Embryonic facial prominence (tissue), 1 donor: ENCODE results near the gene GABARAP.

Source experiments
- DNase-seq: peaks from one replicate; pipeline ENCODE4 v3.0.0-alpha.2; 2016; ENCODE audit errors: extremely low spot score

GABARAP gene

DNA sequence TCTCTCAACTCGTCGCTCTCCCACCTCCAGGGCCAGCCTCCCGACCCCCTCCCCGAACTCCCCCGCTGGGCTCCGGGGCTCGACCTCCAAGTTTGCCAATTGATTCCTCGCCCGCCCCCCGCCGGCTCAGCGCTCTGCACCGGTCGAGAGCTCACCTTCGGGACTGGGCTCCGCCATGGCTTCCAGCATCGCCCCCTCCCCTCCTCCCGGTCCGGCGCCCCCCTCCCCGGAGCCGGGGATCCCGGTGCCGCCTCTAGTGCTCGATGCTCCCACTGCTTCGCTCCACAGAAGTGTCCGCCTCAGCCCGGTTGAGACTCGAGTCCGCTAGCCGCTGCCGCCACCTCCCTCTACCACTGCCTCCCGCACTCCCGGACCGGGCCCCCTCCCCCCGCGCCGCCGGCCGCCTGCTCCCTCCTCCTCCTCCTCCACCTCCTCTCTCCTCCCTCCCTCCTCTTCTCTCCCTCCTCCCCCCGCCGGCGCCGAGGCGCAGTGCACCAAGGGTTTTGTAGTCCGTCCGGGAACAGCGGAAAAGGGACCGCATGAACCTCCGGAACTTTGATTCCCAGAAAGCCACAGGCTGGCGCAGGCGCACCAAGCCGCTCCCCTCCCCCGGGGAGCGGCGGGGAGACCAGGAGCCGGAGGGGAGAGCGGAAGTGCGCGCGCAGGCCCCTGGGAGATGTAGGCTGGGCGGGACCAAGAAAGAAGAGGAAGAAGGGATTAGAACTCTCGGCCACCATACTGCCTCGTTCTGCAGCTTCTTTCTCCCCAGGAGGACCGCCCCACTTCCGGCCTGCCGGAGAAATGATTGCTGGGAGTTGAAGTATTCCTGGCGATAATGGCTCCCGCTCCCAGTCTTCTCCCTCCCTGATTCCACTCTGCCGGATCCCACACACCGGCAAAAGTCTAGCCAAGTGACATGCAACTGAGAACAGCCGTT lies 2.9 kb downstream of the GABARAP start, which contains the start of gene PHF23:
Gene PHF23 (minus strand): TSS at position 367 of the 937 bp plus-strand sequence. CDS start 178 bp downstream, at position 189.
- peak; percentile 99 for DNase-seq

DNA sequence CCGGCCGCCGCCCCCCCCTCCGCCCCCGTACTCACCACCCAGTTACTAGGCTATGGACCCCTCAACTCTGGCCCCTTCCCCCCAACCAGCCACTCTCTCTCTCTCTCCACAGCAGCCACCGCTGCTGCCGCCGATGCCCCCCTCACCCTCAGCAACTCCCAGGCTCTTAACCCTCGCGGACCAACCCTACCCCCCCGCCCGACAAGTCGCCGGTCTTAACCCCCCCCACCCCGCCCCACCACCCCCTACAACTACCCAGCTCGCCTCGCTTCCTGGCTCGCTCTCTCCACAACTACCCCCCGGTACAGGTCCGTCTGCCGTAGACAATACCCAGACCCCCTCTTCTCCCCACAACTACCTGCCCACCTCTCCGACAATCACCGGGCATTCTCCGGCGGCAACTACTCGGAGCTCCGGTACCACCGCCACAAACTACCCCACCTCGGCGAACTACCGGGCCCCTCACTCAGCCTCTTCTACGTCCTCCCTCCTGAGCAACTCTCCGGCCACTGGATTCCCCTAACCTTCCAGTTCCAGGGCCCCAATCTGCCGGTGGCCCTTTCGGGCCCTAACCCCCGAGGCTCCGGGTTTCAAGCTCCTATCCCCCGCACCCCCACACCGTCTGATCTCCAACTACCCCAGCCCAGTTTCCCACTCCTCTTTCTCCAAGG lies 3.7 kb downstream of the GABARAP start:
- no peak for DNase-seq

DNA sequence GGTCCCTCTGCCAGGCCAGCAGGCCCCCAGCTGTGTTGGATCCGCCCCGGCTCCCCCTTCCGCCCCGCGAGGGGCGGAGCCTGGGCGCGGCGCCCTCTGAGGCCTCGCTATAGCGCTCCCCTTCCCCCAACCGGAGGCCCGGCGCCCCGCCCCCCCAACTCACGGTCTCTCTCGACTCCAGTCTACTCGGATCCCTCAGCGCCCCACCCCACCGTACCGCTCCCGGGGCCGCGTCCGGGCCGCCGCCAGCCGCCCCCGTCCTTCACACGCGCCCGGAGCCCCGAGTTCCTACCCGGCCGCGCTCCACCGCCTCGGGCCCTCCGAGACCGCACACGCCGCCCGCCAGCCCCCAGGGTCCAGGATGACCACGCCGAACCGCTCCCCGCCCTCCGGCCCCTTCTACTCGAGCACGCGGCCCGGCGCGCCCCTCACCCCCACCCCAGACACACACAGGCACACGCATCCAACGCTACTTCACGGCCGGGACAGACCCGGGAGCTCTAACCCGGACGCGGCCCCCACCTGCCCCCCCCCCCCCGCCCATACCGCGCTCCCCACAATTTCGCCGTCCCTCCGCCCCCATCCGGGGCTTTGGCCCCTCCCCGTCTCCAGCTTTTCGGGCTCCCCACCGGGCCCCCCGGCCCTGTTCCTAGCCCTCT lies 4.4 kb downstream of the GABARAP start:
- no peak for DNase-seq

DNA sequence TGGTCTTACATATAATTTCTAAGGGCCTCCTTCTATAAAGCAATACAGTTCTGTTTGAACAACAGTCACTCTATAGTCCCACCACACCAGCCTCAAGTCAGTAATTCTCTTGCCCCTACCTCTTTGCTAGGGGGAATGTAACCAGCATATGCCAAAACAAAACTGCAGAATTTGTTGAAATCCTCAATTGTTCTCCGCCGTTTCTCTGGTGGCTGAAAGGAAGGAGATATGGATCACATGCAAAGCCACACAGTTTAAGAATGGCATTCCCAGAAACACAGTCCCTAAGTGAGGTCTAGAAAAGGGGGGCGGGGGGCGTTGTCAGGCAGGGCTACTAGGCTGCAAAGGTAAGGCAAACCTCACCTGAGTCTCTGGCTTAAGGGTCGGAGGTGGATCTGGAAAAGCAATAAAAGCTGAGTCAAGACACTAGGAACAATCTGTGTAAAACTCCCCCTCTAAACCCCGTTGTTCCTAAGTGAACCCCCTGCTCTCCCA lies 4.9 kb downstream of the GABARAP start:
- no peak for DNase-seq

DNA sequence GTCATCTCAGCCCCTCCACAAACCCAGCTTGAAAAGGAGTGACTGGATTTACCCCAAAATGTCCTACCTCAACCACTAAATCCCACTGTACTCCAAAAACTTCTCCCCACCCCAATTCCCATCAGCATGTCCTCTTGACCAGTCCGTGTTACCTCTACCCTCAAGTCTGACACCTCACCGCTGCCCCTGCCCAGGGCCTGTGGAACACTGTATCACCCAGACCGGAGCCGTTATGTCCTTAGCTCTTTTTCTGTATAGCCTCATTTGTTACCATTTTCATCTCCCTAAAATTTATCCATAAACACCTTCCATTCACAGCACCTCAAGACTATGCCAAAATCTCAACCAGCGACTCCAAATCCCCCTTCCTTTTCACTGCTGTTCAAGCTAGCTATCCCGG lies 5.4 kb downstream of the GABARAP start:
- no peak for DNase-seq

DNA sequence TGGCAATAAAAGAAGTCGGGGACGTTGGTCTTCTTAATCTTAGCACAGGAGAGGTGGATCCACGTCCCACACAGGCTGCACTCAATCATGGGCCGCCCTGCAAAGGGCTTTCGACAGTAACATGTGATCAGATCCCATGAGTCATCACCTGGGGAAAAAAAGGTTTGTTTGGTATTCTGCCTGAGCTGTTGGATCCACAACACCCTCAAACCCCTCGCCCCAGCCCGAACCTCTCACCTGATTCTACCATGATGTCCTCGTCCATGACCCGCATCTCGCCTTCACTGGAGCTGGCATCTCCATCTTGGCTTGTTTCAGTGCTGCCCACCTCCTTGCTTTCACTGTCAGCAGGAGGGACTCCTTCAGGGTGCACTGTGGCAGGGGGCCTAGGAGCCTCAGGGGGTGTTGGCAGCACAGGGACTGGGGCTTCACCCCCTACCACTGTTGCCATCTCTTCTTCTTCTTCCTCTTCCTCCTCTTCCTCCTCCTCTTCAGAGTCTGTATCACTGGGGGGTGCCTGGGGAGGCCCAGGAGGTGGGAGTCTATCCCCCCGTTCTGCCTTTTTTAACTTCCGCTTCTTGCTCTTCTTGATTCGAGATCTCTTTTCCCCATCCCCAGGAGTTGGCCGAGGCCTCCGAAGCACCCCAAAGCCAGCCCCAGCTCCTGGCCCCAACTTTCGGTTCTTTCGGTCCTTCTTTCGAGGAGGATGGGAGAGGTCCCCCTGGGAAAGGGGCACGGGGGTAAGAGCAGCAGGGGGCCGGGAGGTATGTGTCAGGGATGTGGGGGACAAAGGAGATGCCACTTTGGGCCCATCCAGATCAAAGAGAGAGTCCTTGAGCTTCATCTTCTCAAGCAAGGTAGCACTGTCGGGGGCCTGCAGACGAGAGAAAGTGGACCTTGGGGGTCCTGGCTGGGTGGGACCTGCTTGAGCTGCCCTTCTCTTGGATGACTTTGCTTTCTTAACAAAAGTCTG lies 6.3 kb downstream of the GABARAP start:
- no peak for DNase-seq

DNA sequence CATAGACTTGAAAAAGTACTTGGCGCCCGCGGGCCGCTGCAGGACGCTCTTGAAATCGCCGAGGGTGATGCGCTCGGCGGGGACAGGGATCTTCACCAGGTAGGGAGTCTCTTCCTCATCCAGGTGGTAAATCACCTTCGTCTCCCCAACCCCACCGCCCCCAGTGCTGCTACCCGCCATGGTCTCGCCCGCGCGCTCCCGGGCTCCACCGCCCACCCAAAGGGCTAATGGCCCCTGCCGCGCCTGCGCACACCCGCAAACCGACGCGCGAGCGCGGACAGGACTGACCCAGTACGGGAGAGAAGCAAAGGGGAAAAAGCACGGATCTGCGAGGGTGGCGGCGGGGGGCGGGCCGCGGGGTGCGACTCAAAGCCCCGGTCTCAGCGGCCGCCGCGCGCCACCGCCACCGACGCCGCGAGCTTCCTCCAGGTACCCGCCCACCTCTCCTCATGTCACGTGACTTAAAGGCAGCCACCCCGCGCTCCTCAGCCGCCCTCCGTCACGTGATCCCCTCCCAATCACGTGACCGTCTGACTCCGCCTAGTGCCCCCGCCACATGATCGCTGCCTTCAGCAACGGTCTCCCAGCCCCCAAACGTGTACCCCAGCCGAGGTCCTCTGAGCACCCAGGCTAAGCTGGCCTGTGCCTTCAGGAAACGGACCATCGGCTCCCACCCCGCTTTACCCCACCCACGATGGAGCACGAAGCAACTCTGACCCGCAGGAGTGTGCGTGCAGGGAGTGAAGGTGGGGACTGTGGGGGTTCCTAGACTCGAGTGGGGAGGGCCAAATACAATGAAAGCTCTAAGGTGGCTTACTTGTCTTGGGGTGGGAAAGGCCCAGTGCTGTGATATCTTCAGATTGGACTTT lies 7.9 kb downstream of the GABARAP start, which contains the start of gene DVL2:
Gene DVL2 (minus strand): TSS at position 435 of the 869 bp plus-strand sequence. CDS start 255 bp downstream, at position 180.
- DNase-seq: peak; percentile 97

DNA sequence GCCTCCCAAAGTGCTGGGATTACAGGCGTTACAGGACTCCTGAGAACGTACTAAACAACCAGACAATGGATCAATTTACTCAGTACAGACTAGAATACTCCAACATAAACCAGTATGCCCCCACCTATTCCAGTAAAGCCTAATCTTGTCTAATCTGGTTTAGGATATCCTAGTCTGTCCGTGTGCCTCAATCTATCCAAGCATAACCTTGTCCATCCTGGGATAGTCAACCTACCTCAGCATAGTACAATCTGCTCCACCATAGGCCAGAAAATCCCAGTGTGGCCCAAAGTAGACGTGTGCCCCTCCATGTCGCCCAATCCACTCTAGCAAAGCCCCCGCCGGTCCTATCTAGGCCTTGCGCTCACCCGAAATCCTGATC lies 8.6 kb downstream of the GABARAP start:
- no peak for DNase-seq

DNA sequence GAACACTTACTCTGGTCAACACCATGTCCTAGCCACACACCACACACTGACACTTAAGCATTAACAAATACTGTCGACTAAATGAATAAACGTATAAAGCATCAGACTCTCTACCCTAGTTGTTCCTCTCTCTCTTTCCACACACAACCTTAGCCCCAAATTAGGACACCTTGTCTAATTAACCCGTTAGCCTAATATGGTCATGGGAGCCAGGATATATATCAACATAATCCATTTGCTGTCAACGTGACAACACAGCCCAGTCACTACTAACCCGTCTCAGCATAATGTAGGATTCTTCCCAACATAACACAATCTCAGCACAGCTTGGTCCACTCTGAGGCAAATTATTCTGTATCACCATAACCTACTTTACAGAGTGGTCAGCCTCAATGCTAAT lies 10.1 kb downstream of the GABARAP start:
- DNase-seq: no peak

DNA sequence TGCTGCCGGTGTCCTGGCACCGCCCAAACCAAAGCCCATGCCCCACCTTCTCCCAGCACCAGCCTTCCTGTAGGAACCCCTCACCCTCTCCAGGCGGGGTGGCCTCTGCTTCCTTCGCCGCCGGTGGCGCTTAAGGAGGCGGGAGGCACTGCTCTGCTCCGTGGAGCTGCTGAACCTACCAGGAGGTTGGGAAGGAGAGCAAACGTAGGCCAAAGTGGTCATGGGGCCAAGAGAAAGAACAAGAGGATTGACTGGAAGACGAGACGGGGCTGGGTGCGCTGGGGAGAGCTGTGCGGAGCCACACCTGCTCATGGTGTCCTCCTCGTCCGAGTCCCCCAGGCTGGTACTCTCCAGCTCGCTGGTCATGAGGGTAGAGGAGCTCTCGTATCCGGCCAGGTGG lies 12.7 kb downstream of the GABARAP start:
- no peak for DNase-seq

DNA sequence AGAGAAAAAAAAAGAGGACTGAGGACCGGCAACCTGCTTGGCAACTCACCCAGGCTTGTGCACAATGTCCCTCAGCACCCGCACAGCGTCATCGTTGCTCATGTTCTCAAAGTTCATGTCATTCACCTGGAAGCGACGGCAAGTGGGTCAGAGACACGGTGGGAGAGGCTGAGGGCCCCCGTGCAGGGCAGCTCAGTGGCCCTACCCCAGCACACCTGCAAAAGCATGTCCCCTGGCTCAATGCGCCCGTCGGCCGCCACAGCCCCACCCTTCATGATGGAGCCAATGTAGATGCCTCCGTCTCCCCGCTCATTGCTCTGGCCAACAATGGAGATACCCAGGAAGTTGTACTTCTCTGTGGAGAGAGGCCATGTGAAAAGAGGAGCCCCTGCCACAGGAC lies 13.3 kb downstream of the GABARAP start:
- no peak for DNase-seq

DNA sequence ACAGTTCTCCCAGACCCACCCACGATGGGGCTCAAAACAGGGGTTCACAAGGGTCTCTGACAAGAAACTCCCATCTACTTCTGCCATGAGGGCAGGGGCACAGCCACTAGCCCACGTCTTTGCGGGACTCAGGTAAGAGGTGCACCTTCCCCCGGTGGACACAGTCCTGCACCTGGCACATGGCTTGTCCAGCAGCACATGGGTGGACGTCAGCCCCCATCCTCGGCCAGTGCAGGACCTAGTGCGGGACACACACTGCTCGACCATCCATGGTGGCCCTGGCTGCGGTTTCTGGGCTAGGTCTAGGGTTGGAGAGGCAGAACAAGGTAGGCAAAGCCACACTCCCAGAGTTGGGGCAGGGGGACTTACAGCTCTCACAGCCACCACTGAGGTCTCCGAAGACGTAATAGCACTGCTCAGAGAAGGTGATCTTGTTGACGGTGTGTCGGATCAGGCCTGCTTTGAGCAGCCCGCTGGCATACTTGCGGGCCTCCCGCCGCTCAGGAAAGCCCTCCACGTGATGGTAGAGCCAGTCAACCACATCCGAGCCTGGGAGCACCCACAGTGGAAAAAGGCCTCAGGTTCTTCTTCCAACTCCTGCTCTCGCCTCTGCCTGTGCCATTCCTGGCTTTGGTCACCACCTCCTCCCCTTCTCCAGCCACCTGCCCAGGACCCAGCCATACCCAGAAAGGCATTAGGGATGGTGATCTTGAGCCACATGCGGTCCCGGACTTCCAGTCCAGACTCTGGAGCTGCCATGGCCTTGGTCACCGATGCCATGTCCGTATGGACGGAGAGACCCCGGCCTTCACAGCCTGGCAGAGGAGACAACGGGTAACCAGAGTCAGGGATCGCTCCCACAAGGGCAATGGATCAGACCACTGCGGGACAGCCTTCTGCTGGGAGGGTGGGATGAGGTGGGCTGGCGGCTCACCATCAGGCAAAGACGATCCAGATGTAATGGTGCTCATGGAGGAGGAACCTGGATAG lies 15.2 kb downstream of the GABARAP start:
- DNase-seq: no peak

DNA sequence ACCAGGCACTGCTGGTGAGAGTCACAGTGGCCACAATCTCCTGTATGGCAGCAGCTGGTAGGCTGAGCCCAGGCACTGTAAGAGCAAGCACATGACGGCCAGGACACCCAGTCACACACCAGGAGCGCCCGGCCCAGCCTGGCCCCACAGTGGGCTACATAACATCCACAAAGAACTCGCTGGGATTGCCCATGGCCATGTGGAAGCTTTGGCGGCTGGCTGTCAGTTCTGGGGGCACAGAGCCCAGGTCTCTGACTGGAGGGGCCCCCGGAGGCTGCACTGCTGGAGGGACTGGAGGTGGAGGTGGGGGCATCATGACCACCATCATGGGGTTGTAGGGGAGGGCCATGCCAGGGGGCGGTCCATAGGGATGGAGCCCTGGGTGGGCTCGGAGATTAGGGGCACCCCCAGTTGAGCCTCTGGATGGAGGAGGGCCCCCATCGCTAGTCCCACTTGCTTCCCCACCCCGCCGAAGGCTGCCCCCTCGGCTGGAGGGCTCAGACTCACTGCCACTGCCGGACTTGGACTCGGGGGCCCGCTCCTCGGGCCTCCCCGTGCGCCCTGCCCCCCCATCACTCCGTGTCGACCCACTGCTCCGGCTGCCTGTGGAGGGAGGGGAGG lies 16.4 kb downstream of the GABARAP start:
- DNase-seq: no peak

DNA sequence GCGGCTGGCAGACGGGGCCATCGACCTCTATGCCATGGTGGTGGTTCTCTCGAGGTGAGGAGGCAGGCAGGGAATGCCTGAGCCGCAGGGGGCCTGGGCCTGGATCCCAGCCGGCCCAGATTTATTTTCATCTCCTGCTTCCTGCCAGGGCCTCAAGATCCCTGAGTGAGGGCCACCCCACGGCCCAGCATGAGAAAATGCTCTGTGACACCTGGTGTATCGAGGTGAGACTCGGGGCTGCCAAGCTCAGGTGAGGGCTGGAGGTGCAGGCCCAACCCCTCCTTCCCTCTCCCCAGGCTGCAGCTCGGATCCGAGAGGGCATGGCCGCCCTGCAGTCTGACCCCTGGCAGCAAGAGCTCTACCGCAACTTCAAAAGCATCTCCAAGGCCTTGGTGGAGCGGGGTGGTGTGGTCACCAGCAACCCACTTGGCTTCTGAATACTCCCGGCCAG lies 17.6 kb downstream of the GABARAP start:
- no peak for DNase-seq

DNA sequence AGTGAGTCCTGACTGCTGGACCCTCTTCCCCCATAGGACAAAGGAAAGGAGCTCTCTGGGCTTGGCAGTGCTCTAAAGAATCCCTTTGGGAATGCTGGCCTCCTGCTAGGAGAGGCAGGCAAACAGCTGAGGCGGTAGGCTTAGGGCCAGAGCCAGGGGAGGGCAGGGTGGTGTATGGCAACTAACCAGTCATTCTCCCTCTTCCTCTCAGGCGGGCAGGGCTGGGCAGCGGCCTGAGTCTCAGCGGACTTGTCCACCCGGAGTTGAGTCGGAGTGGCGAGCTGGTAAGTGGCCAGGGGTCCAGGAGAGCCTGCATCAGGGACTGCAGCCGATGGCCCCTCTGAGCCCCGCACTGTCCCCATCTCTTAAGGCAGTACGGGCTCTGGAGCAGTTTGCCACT lies 18.1 kb downstream of the GABARAP start:
- DNase-seq: no peak

DNA sequence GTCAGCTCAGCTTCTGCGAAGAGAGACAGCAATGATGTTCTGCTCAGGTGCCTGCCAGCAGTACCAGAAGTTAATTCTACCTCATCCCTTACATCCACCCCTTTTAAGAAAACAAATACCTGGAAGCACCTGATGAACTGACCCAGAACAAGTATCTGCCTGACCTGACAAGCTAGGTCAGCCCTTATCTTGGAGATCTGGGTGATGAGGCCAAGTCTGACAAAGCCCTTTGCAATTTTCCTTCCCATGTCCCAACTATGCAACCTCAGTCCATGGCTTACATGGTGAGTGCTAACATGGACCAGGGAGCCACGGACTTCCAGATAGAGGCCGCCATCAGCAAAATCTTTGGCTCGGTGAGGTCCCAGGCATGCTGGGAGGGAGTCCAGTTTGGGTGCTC lies 18.9 kb downstream of the GABARAP start:
- DNase-seq: no peak

DNA sequence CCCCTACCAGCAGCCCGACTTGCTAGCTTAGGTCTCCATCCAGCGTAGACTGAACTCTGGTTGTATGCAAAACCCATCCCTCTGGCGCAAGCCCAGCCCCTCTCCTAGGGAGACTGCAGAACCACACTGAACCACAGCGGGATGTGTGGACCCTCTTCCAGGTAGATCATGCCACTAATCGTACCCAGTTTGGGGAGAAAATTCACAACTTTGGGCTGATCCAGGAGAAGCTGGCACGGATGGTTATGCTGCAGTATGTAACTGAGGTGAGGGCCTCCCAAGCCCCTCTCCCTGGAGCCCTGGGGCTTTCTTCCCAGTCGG lies 19.3 kb downstream of the GABARAP start:
- DNase-seq: no peak
